Stimulated activated CD8-positive, alpha-beta memory T cell treated with anti-CD3 and anti-CD28 coated beads, Interleukin-15, amount 100 ng/mL, for 48 hours (primary cell): ENCODE results near the gene NAV2.

Experiments
- DNase-seq, 2 donors: peaks; one replicate each; pipeline ENCODE4 v3.0.0-alpha.2; 2020; ENCODE audit warnings: low read depth in 2 of 2

NAV2 gene, protein sequence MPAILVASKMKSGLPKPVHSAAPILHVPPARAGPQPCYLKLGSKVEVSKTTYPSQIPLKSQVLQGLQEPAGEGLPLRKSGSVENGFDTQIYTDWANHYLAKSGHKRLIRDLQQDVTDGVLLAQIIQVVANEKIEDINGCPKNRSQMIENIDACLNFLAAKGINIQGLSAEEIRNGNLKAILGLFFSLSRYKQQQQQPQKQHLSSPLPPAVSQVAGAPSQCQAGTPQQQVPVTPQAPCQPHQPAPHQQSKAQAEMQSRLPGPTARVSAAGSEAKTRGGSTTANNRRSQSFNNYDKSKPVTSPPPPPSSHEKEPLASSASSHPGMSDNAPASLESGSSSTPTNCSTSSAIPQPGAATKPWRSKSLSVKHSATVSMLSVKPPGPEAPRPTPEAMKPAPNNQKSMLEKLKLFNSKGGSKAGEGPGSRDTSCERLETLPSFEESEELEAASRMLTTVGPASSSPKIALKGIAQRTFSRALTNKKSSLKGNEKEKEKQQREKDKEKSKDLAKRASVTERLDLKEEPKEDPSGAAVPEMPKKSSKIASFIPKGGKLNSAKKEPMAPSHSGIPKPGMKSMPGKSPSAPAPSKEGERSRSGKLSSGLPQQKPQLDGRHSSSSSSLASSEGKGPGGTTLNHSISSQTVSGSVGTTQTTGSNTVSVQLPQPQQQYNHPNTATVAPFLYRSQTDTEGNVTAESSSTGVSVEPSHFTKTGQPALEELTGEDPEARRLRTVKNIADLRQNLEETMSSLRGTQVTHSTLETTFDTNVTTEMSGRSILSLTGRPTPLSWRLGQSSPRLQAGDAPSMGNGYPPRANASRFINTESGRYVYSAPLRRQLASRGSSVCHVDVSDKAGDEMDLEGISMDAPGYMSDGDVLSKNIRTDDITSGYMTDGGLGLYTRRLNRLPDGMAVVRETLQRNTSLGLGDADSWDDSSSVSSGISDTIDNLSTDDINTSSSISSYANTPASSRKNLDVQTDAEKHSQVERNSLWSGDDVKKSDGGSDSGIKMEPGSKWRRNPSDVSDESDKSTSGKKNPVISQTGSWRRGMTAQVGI (N-terminal part only)

DNA sequence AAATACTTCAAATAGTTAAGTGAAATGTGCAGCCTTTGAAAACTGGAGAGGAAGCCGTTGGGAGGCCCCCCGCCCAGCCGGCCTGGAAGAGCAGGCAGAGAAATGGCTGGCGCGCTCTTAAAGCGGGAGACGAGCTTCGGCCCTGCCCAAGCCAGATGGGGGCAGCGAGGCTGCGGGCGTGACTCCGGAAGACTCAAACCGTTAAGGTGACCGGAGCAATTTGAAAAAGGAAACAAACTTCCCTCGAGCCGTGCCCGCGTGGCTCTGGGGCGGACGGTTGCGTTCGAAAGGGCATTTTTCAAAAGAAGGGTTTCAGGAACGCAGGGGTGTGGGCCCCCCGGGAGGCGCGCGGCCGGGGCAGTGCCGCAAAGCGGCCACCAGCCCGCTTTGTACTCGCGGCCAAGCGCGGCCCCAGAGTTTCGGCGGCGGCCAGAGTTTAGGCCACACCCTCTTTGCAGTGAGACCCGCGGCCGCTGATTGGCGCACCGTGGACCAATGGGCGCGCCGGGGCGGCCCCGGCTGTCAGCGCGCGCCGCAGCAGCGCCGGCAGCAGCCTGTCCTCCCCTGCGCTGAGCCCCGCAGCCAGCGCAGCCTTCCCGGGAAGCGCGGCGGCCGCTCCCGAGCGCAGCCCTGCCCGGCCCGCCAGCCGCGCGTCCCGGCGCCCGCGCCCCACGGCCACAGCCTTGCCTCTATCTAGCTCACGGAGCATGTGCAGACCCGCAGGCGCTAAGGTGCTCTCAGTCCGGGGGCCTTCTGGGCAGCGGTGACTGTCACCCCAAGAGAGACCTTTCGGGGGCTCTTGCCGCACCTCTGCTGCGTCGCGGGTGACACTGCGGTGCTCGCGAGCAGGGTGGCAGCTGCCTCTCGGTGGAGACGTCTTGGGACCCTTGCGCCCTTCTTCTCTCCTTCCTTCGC is at the start of gene NAV2:
Gene NAV2, plus strand, starts transcription at position 557 of the 915 bp plus-strand sequence. CDS start 859 bp downstream, outside the sequence.
- peak; percentile 67 to 70 for DNase-seq

DNA sequence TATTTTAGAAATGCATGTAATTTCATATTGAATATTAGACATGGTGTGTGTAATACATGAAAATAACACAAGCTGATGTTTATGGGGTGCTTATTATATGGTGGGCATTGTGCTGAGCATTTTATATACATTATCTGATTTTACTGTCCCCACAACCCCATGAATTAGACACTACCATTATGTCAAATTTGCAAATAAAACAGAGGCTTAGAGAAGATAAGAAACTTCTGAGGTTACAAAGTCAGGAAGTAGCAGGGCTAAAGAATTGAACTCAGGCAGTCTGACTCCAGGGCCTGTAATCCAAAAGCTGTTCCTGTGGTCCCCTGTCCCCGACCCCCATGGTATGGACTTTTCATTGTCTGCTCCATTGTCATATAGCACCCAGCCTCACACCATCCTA is 49.4 kb upstream of the NAV2 start:
- no peak for DNase-seq

DNA sequence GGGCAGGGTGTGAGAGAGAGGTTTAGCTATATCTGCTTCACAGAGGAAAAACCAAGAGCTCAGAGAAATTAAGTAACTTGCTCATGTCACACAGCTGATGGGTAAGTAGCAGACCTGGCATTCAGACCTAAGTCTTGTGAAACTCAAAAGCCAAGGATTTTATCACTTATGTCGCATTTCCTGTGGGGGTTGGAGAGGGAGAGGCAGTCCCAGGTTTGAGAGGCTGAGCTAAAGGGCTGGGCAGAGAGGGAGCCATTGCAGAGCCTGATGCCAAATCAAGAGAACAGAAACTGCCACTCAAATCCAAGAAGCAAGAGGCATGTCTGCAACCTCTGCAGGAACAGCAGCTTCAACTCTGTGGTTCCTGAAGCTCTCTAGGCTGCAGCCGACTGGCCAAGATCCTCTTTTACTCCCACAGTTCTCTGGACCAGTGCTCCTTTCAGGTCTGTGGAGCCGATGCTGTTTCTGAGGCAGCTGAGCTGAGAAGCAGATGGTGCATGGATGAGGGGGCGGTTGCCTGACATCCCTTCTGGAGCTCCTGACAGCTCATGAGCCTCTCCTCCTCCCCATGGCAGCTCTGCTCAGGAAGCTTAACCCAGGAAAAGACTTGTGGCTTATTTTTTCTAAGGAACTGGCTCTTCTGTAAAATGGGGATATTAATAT is 47.6 kb upstream of the NAV2 start:
- DNase-seq, result no peak

DNA sequence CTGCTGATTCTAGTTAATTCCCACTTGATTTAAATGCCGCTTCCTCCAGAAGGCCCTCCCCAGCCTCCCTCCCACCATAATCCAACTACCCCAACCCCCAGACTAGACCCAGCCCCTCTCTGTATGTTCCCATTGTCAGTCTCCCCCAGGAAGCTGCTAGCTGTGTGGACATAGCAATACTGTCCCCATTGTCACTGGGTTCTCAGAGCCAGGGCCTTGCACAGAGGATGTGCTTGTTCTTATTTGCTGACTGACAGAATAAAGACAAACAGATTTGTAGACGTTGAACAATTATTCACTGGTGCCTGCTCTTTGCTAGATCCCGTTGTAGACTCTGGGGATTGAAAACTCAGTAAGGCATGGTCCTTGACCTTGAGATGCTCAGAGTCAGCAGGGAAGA is 45.7 kb upstream of the NAV2 start:
- no peak for DNase-seq

DNA sequence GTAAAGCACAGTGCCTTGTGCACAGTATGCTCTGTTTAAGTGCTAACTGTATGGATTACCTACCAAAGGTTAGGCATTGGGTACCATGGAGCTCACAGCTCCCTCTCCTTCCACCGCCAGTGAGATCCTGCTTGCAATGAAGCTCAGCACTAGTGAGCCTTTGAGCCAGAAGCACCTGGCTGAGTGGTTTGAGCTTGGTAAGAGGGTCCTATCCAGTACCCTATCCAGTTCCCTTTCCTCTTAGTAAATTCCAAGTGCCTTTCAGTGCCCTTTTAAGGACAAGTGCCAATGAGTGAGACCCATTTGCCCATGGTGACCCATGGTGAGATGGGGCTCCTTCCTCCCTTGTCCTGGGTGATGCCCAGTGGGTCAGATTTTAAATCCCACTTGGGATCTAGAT is 43.1 kb upstream of the NAV2 start:
- DNase-seq, result no peak

DNA sequence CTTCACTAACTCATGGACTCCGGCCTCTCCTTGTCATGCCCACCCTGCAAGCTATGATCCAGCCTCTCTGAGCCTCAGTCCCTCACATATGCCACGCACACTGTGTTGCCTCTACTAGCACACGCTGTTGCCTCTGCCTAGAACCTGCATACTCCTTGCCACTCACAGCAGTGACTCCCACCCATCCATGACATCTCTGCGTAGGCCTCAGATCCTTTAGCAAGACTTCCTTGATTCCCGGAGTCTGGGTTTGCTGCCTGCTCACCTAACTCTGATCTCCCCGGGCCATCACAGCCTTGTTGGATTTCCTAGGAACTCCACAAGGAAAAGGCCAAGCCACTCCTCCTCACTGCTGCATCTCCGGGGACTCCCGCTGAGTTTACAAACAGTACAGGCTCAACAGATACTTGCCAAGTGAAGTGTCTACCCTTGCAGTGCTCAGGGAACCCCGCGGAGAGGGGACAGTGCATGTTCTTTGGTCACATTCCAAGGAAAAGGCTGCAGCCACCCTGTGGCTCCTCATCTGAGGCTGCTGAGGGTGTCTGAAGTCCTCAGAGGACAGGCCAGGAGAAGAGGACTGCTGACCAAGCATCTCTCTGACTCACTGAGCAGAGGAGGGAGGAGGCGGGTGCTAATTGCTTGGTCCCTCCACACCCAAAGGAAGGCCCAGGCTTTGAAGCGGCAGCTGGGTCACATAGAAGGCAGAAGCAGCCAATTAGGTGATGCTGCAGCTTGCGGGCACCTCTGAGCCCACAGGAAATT is 42.4 kb upstream of the NAV2 start:
- no peak for DNase-seq

DNA sequence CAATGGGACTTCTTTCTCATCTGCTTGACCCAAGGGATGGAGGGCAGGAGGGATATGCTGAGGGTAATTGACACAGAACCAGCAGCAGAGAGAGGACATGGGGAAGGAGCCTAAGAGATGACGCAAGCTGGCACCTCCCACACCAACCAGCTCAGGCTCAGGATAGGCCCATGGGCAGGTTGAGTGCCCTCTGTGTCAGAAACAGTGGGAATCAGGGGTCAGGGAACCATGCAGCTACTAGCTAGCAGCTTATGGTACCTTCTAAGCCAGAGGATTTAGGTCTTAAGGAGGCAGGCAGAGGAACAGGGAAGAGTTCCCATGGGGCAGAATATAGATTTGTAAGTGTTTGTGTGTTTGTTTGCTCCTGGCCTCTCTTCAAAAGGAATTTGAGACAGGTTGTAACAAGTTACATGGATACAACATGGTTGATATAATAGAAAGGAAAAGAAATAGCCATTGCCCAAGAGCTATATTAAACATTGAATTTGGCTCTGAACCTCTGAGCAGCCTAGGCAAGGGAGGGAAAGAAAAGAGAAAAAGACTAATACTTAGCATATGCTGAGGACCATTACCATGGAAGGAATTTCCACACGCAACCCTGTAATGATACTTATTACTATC is 39.9 kb upstream of the NAV2 start:
- no peak for DNase-seq

DNA sequence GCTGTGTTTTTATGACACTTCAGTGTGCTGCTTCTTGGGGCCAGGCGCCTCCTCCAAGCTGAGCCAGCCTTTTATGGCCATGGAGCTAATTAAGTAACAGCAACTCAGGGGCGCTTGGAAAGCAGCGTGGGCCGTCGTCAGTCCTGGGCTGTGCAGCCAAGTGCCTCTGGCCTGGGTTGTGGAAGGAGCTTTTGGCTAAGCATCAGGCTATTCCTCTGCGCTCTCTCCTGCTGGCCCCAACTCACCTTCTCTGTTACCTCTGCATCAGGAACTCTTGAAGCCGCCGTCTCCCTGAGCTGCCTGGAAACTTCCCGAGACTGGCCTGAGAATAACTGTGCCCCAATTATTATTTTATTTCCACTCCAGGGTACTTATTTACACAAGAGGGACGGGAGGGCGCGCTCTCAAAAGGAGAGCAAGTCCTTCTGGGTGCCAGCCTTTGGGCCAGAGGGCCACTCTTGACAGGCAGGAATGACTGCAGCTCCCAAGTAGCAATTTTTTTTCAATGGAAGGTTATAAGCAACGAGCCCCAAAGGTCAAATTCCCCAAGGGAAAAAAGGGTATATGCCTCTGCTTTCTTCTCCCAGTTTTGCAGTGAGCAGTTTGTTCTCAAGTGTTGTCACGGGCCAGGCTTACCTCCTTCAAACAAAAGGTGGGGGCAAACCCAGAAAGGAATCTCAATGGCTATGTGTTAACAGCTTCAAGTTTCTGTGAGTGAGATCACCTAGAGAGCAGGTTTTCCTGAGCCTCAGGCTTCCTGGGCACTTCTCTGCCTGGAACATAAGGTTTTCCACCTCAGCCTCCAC is 38.5 kb upstream of the NAV2 start:
- no peak for DNase-seq

DNA sequence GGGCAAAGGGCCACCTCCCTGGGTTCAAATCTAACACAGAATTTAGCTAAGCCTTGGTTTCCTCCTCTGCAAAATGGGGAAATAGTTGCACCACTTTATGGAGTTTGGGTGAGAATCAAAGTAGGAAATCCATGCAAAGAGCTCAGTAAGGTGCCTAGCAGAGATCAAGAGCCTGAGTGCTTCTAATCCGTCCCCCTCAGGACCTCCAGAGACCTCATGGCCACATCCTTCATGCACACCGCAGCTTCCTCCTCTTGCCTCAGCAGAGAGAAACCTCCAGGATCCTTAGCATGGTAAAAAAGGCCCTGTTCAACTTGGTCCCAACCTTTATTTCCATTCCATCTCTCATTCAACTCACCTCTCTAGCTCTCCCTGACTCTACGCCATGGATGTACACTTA is 37.8 kb upstream of the NAV2 start:
- no peak for DNase-seq

DNA sequence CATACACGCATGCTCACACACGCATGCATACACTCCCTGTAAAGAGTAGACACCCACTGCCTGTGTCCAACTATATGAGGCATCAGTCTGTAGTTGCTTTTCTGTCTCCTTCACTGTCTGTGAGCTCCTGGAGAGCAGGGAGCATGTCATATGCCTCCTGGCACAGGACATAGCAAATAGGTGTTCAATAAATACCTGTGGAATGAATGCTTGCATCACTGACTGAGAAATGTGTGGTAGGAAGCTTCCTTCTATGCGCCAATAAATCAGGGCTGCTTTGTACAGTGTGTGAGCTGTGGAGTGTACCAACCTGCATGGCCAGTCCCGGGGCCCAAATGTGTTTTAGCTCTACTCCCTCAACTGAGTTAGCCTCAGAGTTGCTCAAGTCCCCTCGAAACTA is 37.2 kb upstream of the NAV2 start:
- DNase-seq, result no peak

DNA sequence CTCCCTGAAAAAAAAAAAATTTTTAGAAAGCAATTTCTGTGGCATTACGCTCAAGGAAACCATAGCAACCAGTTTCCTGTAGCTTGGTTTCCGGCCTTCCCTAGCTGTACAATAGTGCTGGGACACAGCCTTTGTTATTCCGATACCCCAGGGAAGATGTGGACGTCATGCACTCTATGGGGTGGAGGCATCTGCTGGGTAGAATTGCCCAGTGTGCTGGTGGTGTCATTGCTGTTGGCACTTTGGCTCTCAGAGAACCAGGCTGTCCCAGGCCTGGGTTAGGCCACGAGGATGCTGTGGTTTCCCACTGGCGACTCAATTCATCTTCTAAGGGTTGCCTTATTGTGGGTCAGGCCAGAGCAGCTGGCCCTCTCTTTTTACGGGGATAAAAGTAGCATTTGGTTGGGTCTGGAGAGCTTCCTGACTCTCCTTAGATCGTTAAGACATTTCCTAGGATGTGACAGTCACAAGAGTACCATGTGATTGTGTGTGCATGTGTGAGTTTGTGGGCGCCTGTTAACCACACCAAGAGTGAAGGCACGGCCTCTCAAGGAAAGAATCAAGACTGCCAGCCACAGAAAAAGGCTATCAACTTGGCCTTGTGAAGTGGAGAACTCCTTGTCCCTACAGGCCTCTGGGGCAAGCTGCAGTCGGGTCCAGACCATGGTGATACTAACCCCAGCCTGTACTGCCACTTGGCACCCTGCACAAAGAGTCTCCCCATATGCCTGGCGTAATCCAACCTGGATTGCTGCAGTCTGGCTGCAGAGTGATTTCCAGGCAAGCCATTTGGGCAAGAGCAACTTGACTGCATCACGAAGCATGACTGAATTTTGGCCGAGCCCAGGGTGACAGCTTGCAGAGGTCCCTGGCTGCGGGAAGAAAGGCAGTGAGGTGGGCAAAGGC is 35.9 kb upstream of the NAV2 start:
- DNase-seq, result no peak

DNA sequence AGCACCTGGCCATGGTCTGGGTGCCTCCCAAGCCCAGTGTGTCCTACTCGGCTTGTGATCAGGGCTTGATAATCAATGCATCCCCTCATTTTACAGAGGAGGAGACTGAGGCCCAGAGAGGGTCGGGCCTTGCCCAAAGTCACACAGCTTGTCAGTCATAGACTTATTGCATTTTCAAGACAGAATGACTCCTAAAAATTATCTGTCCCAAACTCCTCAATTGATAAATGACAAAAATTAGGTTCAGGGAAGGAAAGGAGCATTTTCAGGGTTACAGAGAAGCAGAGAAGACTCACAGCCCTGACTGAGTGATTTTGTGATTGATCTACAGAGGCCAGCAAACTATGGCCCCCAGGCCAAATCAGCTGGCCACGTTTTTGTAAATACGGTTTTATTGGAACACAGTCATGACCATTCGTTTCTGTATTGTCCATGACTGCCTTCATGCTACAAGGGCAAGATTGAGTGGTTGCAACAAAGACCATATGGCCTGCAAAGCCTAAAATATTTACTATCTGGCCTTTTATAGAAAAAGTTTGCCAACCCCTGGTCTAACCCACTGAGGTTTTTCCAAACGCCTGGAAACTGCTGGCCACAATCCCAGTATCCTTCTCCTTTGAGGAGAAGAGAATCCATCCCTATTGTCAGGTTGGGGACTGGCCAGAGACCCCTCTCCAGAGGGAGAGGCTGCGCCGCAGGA is 35.1 kb upstream of the NAV2 start:
- no peak for DNase-seq

DNA sequence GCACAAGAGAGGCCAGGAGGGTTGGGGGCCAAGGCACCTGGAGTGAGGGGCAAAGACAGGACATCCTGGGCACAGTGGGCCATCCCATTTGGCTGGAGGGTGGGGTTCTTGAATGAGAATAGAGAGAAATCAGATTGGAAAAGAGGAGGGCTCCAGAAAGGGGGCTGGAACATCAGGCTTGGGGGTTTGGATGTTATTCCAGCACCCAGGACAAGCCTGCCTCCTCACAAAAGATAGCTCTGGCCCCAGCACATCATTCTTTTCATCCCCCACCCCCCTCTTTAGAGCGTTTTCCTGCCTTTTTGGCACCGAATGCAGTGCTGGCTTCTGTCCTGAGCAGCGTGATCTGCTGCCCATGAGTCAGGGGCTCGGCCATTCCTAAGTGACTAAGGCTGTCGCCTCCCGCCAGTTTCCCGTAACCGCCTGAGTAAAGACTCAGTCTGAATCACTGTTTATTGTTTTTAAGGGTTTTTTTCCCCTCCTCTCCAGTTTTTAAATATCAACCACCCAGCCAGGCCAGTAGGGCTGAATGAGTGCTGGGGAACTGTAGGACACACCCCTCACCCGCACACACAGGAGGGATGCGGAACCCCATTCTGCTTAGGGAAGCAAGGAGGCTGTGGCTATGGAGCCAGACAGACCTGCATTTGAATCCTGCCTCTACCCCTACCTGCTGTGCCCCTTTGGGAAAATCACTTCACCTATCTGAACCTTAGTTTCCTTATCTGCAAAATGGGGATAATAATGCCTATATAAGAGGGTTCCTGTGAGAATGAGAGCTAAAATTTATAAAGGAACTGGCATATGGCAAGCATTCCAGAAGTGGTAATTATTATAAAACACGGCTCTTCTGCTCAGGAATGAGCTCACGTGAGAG is 32.4 kb upstream of the NAV2 start:
- no peak for DNase-seq

DNA sequence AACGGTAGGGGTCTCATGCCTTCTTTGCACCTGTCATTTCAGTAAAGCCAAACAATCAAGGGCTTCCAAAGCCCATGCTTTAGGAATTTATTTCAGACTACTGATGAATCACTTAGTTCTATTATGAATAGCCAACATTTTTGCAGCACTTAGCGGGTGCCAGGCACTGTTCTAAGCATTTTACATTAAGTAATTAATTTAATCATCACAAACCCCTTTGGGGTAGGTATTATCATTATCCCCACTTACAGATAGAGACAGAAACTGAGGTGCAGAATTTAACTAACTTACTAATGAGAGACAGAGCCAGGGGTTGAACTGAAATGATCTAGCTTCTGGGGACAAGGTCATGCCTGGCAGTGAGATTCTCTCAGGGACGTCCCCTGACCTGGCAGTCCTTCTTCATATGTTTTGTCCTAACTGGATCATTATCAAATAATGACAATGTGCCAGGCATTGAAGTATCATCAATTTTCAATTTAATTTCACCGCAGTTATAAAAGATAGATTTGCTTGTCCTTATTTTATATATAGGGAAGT is 31.7 kb upstream of the NAV2 start:
- no peak for DNase-seq

DNA sequence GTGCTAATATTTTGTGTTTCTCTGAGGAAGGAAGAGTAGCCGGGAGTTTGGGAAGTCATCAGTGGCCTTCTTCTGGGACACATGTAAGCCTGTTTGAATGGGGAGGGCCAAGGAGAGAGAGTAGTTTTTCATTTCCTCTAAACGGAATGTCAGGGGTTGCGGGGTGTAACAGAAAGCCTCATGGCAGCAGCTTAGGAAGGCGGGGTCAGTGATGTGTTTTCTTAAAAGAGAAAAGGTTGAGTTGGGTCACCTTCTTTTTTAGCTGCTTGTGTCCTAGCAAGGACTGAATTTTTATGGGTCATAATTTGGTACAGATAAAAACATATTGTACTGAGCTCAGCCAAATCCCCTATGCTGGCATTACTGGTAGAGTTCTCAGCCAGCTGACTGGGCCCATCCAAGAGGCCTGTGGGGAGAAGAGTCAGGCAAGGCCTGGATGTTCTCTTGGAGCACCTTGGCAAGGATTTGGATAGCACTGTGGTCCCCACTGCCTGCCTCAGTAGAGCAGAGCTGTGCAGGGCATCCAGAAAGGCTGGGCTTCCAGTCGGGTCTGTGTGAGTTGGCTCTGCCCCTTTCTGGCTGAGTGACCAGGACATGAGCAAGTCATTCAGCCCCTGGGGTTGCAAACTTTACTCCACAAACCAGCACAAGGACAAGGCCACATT is 29.4 kb upstream of the NAV2 start:
- no peak for DNase-seq
